ENCODE measurements around the gene AK1. TPM values are rescaled to one million over a fixed set of nuclear protein-coding genes. Genes with fewer than 3 reads are reported as not detected.

Gene AK1
- total and polyA plus RNA-seq, 2 of the 13 experiments (the other 11 are each of a cell fraction or from before 2014, with no cell fraction given) = 19.1 to 32.8 TPM

- TF ChIP-seq, protein P1, sequence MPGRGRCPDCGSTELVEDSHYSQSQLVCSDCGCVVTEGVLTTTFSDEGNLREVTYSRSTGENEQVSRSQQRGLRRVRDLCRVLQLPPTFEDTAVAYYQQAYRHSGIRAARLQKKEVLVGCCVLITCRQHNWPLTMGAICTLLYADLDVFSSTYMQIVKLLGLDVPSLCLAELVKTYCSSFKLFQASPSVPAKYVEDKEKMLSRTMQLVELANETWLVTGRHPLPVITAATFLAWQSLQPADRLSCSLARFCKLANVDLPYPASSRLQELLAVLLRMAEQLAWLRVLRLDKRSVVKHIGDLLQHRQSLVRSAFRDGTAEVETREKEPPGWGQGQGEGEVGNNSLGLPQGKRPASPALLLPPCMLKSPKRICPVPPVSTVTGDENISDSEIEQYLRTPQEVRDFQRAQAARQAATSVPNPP (CRISPR knock-in tag; IDR thresholded peaks at IDR 0.05) = no peak
- TF ChIP-seq RXRB (CRISPR knock-in tag; IDR thresholded peaks at IDR 0.05; ENCODE audit: borderline replicate concordance) = peak; percentile 75
- TF ChIP-seq ZNF672 (CRISPR knock-in tag; IDR thresholded peaks at IDR 0.05) = no peak
- no peak for TF ChIP-seq CBFB (CRISPR knock-in tag; IDR thresholded peaks at IDR 0.05)
- no peak for TF ChIP-seq KLF12 (CRISPR knock-in tag; IDR thresholded peaks at IDR 0.05; ENCODE audit: borderline replicate concordance)
- no peak for TF ChIP-seq NR2F2 (IDR thresholded peaks at IDR 0.05; ENCODE audit: borderline replicate concordance, low read depth)
- TF ChIP-seq ZNF382 (CRISPR knock-in tag; IDR thresholded peaks at IDR 0.05; ENCODE audit: borderline replicate concordance) = no peak
- TF ChIP-seq ZFY (CRISPR knock-in tag; IDR thresholded peaks at IDR 0.05) = peak; percentile 53
- TF ChIP-seq TFDP1 (CRISPR knock-in tag; IDR thresholded peaks at IDR 0.05; ENCODE audit: borderline replicate concordance) = no peak
- TF ChIP-seq NRL (CRISPR knock-in tag; IDR thresholded peaks at IDR 0.05; ENCODE audit: borderline replicate concordance) = 0 out of 2 replicates have a peak, but pooled peaks have one; percentile 45
- TF ChIP-seq FOXC1 (CRISPR knock-in tag; IDR thresholded peaks at IDR 0.05; ENCODE audit: borderline replicate concordance) = 0 out of 2 replicates have a peak, but pooled peaks have one; percentile 60
- no peak for TF ChIP-seq ZNF276 (CRISPR knock-in tag; IDR thresholded peaks at IDR 0.05; ENCODE audit: low read depth)
- TF ChIP-seq REPIN1 (CRISPR knock-in tag; IDR thresholded peaks at IDR 0.05; ENCODE audit: borderline replicate concordance, low read depth) = no peak
- 0 out of 2 replicates have a peak, but pooled peaks have one; percentile 38 for TF ChIP-seq ZNF770 (CRISPR knock-in tag; IDR thresholded peaks at IDR 0.05)
- no peak for TF ChIP-seq GMEB1 (CRISPR knock-in tag; IDR thresholded peaks at IDR 0.05; ENCODE audit: borderline replicate concordance)
- peak; percentile 32; the same call in 1 of the 2 replicates for TF ChIP-seq HDAC1 (CRISPR knock-in tag; IDR thresholded peaks at IDR 0.05)
- no peak for TF ChIP-seq NCOA1 (CRISPR knock-in tag; IDR thresholded peaks at IDR 0.05)
- TF ChIP-seq ELF3 (CRISPR knock-in tag; IDR thresholded peaks at IDR 0.05) = peak; percentile 48
- TF ChIP-seq SAP130 (CRISPR knock-in tag; IDR thresholded peaks at IDR 0.05; ENCODE audit: low read depth) = peak; percentile 37
Observed at GRCh38 chr9:127862075-127863011, 15.1 kb downstream of the AK1 start (continued).

Data from HepG2 (cell line).